SU-DHL-6 (cell line): Measurements from ENCODE around the gene PRKCZ.

Source experiments
- CTCF ChIP-seq: fragments of 200-600 bp; sonication (generic); IDR thresholded peaks from one replicate; pipeline ENCODE4 v1.5.1; 2017; ENCODE audit warnings: antibody characterized with exemption, mild to moderate bottlenecking, low read length, moderate library complexity; ENCODE audit not compliant: insufficient read depth, poor library complexity, severe bottlenecking
- EZH2phosphoT487 ChIP-seq: fragments of 200-600 bp; sonication (generic), shearing (Covaris generic); conservative IDR thresholded peaks from 2 replicates; pipeline ENCODE4 v1.6.1; 2018; ENCODE audit warnings: mild to moderate bottlenecking, antibody characterized with exemption, low read length, moderate library complexity, mixed read lengths

DNA sequence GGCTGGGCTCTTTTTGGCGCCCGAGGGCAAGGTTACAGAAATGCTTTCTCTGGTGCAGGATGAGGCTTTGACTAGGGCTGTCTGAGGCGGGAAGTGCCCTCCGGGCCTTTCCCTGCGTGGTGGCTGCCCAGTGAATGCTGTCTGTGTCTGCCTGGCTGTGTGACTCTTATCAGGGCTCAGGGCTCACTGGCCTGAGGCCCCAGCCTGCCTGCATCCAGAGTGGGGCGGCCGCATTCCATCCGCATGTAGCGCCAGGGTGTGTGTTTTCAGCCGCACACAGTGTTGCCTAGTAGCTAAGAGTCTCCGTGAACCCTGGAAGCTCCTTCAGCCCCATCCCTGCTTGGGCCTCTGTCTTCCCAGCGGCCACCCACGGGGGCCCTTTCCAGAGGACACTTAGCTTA, 85.2 kb downstream of the PRKCZ start:
- TF ChIP-seq CTCF (no peak), EZH2phosphoT487 (no peak)
